Measurements from ENCODE around the gene FILIP1L. TPM values are rescaled to one million over a fixed set of nuclear protein-coding genes. Genes with fewer than 3 reads are reported as not detected.

Gene FILIP1L
- total RNA-seq, 1 experiment from 2014 or later: 0.17 TPM

- Histone ChIP-seq H3K9me2 (ENCODE audit: insufficient read depth) (no peaks in the 10 kb centered on the region), H3K4me1 (ENCODE audit: control insufficient read depth in 1 of 2, insufficient read depth in 2 of 2, low read length in 2 of 2) (peaks cover 10 to 21% of the 10 kb centered on the region in 2 experiments), H3K4me2 (ENCODE audit: low read length) (peak overlapping the region; percentile 4; the same call in 1 of the 2 replicates), H3K27ac (ENCODE audit: low read depth, low read length) (no peak overlapping the region), H3K9ac (ENCODE audit: low read length) (no peak overlapping the region), H3K36me3 (ENCODE audit: control insufficient read depth in 1 of 2, insufficient read depth in 2 of 2, low read length in 2 of 2) (no peaks in the 10 kb centered on the region), H3K27me3 (ENCODE audit: insufficient read depth, low read length) (no peaks in the 10 kb centered on the region), H3K79me2 (ENCODE audit: insufficient read depth, low read length) (no peaks in the 10 kb centered on the region), H4K20me1 (ENCODE audit: insufficient read depth) (no peaks in the 10 kb centered on the region), H2AFZ (ENCODE audit: low read depth, low read length, poor library complexity, severe bottlenecking) (no peak overlapping the region), H3K9me3 (ENCODE audit: control insufficient read depth in 1 of 2, insufficient read depth in 1 of 2, low read depth in 1 of 2, low read length in 2 of 2) (no peaks in the 10 kb centered on the region), H3K4me3 (replicated peaks in 1 of 2; ENCODE audit: low read depth in 1 of 2, low read length in 2 of 2) (no peak overlapping the region)
- BruUV-seq (replicated peaks): no TSS peak
- ChIA-PET RAD21 (ENCODE audit: low non-redundant PET in 1 of 2, low total read pairs in 2 of 2, uncharacterized antibody in 2 of 2, unreplicated experiment in 2 of 2) (no interaction called here), POLR2A (no interaction called here), CTCF (interaction anchor here (1.3 to 1.4 kb wide), 2 partner anchors 22 to 204 kb away, joined by 4 to 5 read pairs; no protein-coding TSS in a partner anchor)
- DNase-seq (ENCODE audit: low read depth, low spot score): no peak
- TF ChIP-seq CTCF (IDR thresholded peaks at IDR 0.05 in 2 of 3, conservative IDR thresholded peaks at IDR 0.05 in 1 of 3; ENCODE audit: borderline replicate concordance in 1 of 3, insufficient read depth in 1 of 3, low read depth in 2 of 3, low read length in 2 of 3): no peak
- no peak for TF ChIP-seq ZNF274 (IDR thresholded peaks at IDR 0.05; ENCODE audit: low read depth, low read length)
- no peak for TF ChIP-seq YY1 (IDR thresholded peaks at IDR 0.05; ENCODE audit: extremely low read depth, insufficient replicate concordance, low read depth, low read length)
- no peak for TF ChIP-seq ZFX (IDR thresholded peaks at IDR 0.05)
- no peak for TF ChIP-seq POLR2A (IDR thresholded peaks at IDR 0.05; ENCODE audit: borderline replicate concordance, extremely low read depth, insufficient read depth, insufficient read length)
- no peak for TF ChIP-seq ELF1 (IDR thresholded peaks at IDR 0.05; ENCODE audit: borderline replicate concordance, low read depth)
- no peak for TF ChIP-seq EZH2 (IDR thresholded peaks at IDR 0.05)
- no peak for TF ChIP-seq SP1 (IDR thresholded peaks at IDR 0.05; ENCODE audit: low read depth)
- TF ChIP-seq EZH2phosphoT487 (IDR thresholded peaks at IDR 0.05; ENCODE audit: borderline replicate concordance): no peak
- no peak for TF ChIP-seq POLR2AphosphoS5 (IDR thresholded peaks at IDR 0.05; ENCODE audit: low read depth, low read length)
- TF ChIP-seq CBX3 (IDR thresholded peaks at IDR 0.05; ENCODE audit: low read depth): no peak
- TF ChIP-seq MAX (IDR thresholded peaks at IDR 0.05): no peak
- no peak for ATAC-seq
- intact Hi-C loops (cut with micrococcal nuclease): no loop called here
Observed at GRCh38 chr3:100046986-100047385, 67.3 kb downstream of the FILIP1L start.

All from HCT116 (cell line).